HEK293 (cell line): ENCODE results near the gene RGS14.

Source experiments
- CTCF ChIA-PET: fragments of 350-600 bp; formaldehyde crosslinking; extraction: SDS; loops from one replicate; lab custom pipeline; 2021; ENCODE audit warnings: antibody characterized with exemption; lab: Yijun Ruan, JAX
- POLR2A ChIA-PET: fragments of 300-600 bp; formaldehyde crosslinking; extraction: SDS; loops from one replicate; lab custom pipeline; 2020; ENCODE audit warnings: antibody characterized with exemption, inconsistent platforms; lab: Yijun Ruan, JAX
- H3K27ac ChIP-seq: fragments of 200-500 bp; sonication (Bioruptor generic); 2 replicates; pipeline ENCODE4 v1.5.1; 2014; ENCODE audit warnings: low read depth, low read length, control low read depth, inconsistent platforms; ENCODE audit errors: extremely low read depth
- H3K36me3 ChIP-seq, 2 experiments: fragments of 200-500 bp in 1 of 2; sonication (Bioruptor generic) in 1 of 2; 1 replicate in 1 of 2; 2 replicates in 1 of 2; pipeline ENCODE4 v1.5.1; 2014 to 2017; ENCODE audit warnings: inconsistent platforms in 2 of 2, low read length in 2 of 2; ENCODE audit not compliant: control insufficient read depth in 2 of 2, insufficient read depth in 1 of 2
- H3K4me1 ChIP-seq: fragments of 200-500 bp; sonication (Bioruptor generic); 2 replicates; pipeline ENCODE4 v1.5.1; 2014; ENCODE audit warnings: mild to moderate bottlenecking, low read length, inconsistent platforms; ENCODE audit not compliant: control insufficient read depth, insufficient read depth
- H3K4me3 ChIP-seq: 2 replicates; pipeline ENCODE4 v1.5.1; 2011; ENCODE audit warnings: low read depth, mild to moderate bottlenecking, control low read depth, low read length, moderate library complexity
- H3K9me3 ChIP-seq: fragments of 200-500 bp; sonication (Bioruptor generic); 2 replicates; pipeline ENCODE4 v1.5.1; 2014; ENCODE audit warnings: low read depth, low read length, inconsistent platforms; ENCODE audit not compliant: control insufficient read depth, insufficient read depth
- ELK4 ChIP-seq: IDR thresholded peaks from 2 replicates; pipeline ENCODE4 v1.6.1; 2011; ENCODE audit warnings: mild to moderate bottlenecking, low read depth, low read length, borderline replicate concordance
- GLIS1 ChIP-seq: fragments of 450-650 bp; formaldehyde crosslinking; IDR thresholded peaks from 2 replicates; pipeline ENCODE4 v1.5.1; 2016; ENCODE audit warnings: missing biosample characterization, missing genetic modification characterization
- GLIS2 ChIP-seq: fragments of 450-650 bp; formaldehyde crosslinking; IDR thresholded peaks from 2 replicates; pipeline ENCODE4 v1.5.1; 2016; ENCODE audit warnings: missing biosample characterization, missing genetic modification characterization
- PBX3 ChIP-seq: sonication (generic); formaldehyde crosslinking; IDR thresholded peaks from 2 replicates; pipeline ENCODE4 v1.8.1; 2022; ENCODE audit warnings: mild to moderate bottlenecking, moderate library complexity, missing genetic modification reagents
- PRDM6 ChIP-seq: fragments of 450-650 bp; formaldehyde crosslinking; IDR thresholded peaks from 2 replicates; pipeline ENCODE4 v1.5.1; 2017; ENCODE audit warnings: missing biosample characterization, missing genetic modification characterization
- SP2 ChIP-seq: fragments of 450-650 bp; formaldehyde crosslinking; IDR thresholded peaks from 2 replicates; pipeline ENCODE4 v1.5.1; 2016; ENCODE audit warnings: missing biosample characterization, missing genetic modification characterization
- SP3 ChIP-seq: fragments of 450-650 bp; formaldehyde crosslinking; IDR thresholded peaks from 2 replicates; pipeline ENCODE4 v1.5.1; 2016; ENCODE audit warnings: missing biosample characterization, missing genetic modification characterization
- TRIM28 ChIP-seq: IDR thresholded peaks from 2 replicates; pipeline ENCODE4 v1.6.1; 2011; ENCODE audit warnings: low read length, control low read depth, borderline replicate concordance
- ZBTB1 ChIP-seq: fragments of 450-650 bp; formaldehyde crosslinking; IDR thresholded peaks from 2 replicates; pipeline ENCODE4 v1.5.1; 2016; ENCODE audit warnings: missing biosample characterization, missing genetic modification characterization
- ZBTB11 ChIP-seq: fragments of 450-650 bp; formaldehyde crosslinking; conservative IDR thresholded peaks from 2 replicates; pipeline ENCODE4 v1.5.1; 2016; ENCODE audit warnings: low read depth, missing biosample characterization, missing genetic modification characterization
- ZBTB8A ChIP-seq: fragments of 450-650 bp; formaldehyde crosslinking; IDR thresholded peaks from 2 replicates; pipeline ENCODE4 v1.5.1; 2016; ENCODE audit warnings: missing biosample characterization, missing genetic modification characterization
- ZIC2 ChIP-seq: fragments of 450-650 bp; formaldehyde crosslinking; IDR thresholded peaks from 2 replicates; pipeline ENCODE4 v1.5.1; 2016; ENCODE audit warnings: missing biosample characterization, missing genetic modification characterization
- ZNF133 ChIP-seq: fragments of 450-650 bp; formaldehyde crosslinking; IDR thresholded peaks from 2 replicates; pipeline ENCODE4 v1.5.1; 2016; ENCODE audit warnings: missing biosample characterization, missing genetic modification characterization
- ZNF169 ChIP-seq: fragments of 450-650 bp; formaldehyde crosslinking; IDR thresholded peaks from 2 replicates; pipeline ENCODE4 v1.5.1; 2016; ENCODE audit warnings: missing biosample characterization, missing genetic modification characterization
- ZNF239 ChIP-seq: fragments of 450-650 bp; formaldehyde crosslinking; IDR thresholded peaks from 2 replicates; pipeline ENCODE4 v1.5.1; 2016; ENCODE audit warnings: missing biosample characterization, missing genetic modification characterization
- ZNF26 ChIP-seq: fragments of 450-650 bp; formaldehyde crosslinking; IDR thresholded peaks from 2 replicates; pipeline ENCODE4 v1.5.1; 2016; ENCODE audit warnings: missing biosample characterization, missing genetic modification characterization
- ZNF266 ChIP-seq: fragments of 450-650 bp; formaldehyde crosslinking; IDR thresholded peaks from 2 replicates; pipeline ENCODE4 v1.5.1; 2016; ENCODE audit warnings: missing biosample characterization, missing genetic modification characterization, low read depth
- ZNF366 ChIP-seq: fragments of 450-650 bp; formaldehyde crosslinking; conservative IDR thresholded peaks from 2 replicates; pipeline ENCODE4 v1.5.1; 2016; ENCODE audit warnings: missing biosample characterization, missing genetic modification characterization
- ZNF394 ChIP-seq: fragments of 450-650 bp; formaldehyde crosslinking; IDR thresholded peaks from 2 replicates; pipeline ENCODE4 v1.5.1; 2016; ENCODE audit warnings: missing biosample characterization, missing genetic modification characterization, mild to moderate bottlenecking, moderate library complexity, borderline replicate concordance
- ZNF433 ChIP-seq: fragments of 450-650 bp; formaldehyde crosslinking; IDR thresholded peaks from 2 replicates; pipeline ENCODE4 v1.5.1; 2016; ENCODE audit warnings: missing biosample characterization, missing genetic modification characterization, low read depth
- ZNF580 ChIP-seq: fragments of 450-650 bp; formaldehyde crosslinking; IDR thresholded peaks from 2 replicates; pipeline ENCODE4 v1.5.1; 2016; ENCODE audit warnings: missing biosample characterization, missing genetic modification characterization
- ZNF610 ChIP-seq: fragments of 450-650 bp; formaldehyde crosslinking; IDR thresholded peaks from 2 replicates; pipeline ENCODE4 v1.5.1; 2016; ENCODE audit warnings: missing biosample characterization, missing genetic modification characterization, borderline replicate concordance
- ZNF645 ChIP-seq: fragments of 450-650 bp; formaldehyde crosslinking; IDR thresholded peaks from 2 replicates; pipeline ENCODE4; 2016; ENCODE audit warnings: missing biosample characterization, missing genetic modification characterization
- ZNF660 ChIP-seq: fragments of 450-650 bp; IDR thresholded peaks from 2 replicates; pipeline ENCODE4 v1.5.1; 2018; ENCODE audit warnings: missing biosample characterization, mild to moderate bottlenecking, missing genetic modification characterization
- ZNF777 ChIP-seq: fragments of 450-650 bp; formaldehyde crosslinking; IDR thresholded peaks from 2 replicates; pipeline ENCODE4 v1.5.1; 2017; ENCODE audit warnings: missing biosample characterization, missing genetic modification characterization, borderline replicate concordance
- ZXDB ChIP-seq: fragments of 450-650 bp; formaldehyde crosslinking; IDR thresholded peaks from 2 replicates; pipeline ENCODE4 v1.5.1; 2016; ENCODE audit warnings: missing biosample characterization, missing genetic modification characterization

The RGS14 gene

GRCh38 chr5:177402271-177403043, 44.7 kb downstream of the RGS14 start:
- H3K36me3 ChIP-seq: no peaks in the 10 kb centered on the region
- peak overlapping the region; percentile 22 for H3K4me3 ChIP-seq
- H3K27ac ChIP-seq: peak overlapping the region; percentile 55; the same call in 1 of the 2 replicates
- no peaks in the 10 kb centered on the region for H3K4me1 ChIP-seq
- CTCF ChIA-PET: interaction anchor here (0.6 to 6.6 kb wide), 35 partner anchors 8 to 589 kb away, joined by 3 to 97 read pairs (median 4); partner anchors contain the start of genes GRK6, LMAN2 and SLC34A1
- POLR2A ChIA-PET: interaction anchor here (0.8 to 3.8 kb wide), 12 partner anchors 10 to 94 kb away, joined by 3 to 45 read pairs (median 6); partner anchors contain the start of genes GRK6 and PDLIM7
- H3K9me3 ChIP-seq: no peaks in the 10 kb centered on the region
- TF ChIP-seq ZNF366 (tag by site-specific recombination): peak; percentile 76
- TF ChIP-seq ZXDB (tag by site-specific recombination): peak; percentile 95
- peak; percentile 22; the same call in 1 of the 2 replicates for TF ChIP-seq GLIS2
- TF ChIP-seq ZNF133 (tag by site-specific recombination): no peak
- no peak for TF ChIP-seq ZNF239 (tag by site-specific recombination)
- peak; percentile 92 for TF ChIP-seq ZNF777 (tag by site-specific recombination)
- TF ChIP-seq ZNF433: no peak
- no peak for TF ChIP-seq ZNF645 (tag by site-specific recombination)
- TF ChIP-seq TRIM28: 0 out of 2 replicates have a peak, but pooled peaks have one; percentile 42
- 0 out of 2 replicates have a peak, but pooled peaks have one; percentile 24 for TF ChIP-seq ZNF610
- TF ChIP-seq ZBTB1 (tag by site-specific recombination): no peak
- TF ChIP-seq SP3 (tag by site-specific recombination): peak; percentile 79
- TF ChIP-seq ELK4: no peak
- no peak for TF ChIP-seq ZNF26 (tag by site-specific recombination)
- no peak for TF ChIP-seq PRDM6 (tag by site-specific recombination)
- 0 out of 2 replicates have a peak, but pooled peaks have one; percentile 1 for TF ChIP-seq ZNF580 (tag by site-specific recombination)
- TF ChIP-seq ZNF169 (tag by site-specific recombination): no peak
- peak; percentile 42; the same call in 1 of the 2 replicates for TF ChIP-seq GLIS1 (tag by site-specific recombination)
- TF ChIP-seq ZNF660 (tag by site-specific recombination): 0 out of 2 replicates have a peak, but pooled peaks have one; percentile 38
- peak; percentile 95 for TF ChIP-seq ZBTB11
- peak; percentile 41; the same call in 1 of the 2 replicates for TF ChIP-seq ZIC2 (tag by site-specific recombination)
- TF ChIP-seq ZNF266 (tag by site-specific recombination): no peak
- TF ChIP-seq ZNF394 (tag by site-specific recombination): 0 out of 2 replicates have a peak, but pooled peaks have one; percentile 53
- 0 out of 2 replicates have a peak, but pooled peaks have one; percentile 72 for TF ChIP-seq PBX3 (CRISPR knock-in tag)
- peak; percentile 95 for TF ChIP-seq ZBTB8A (tag by site-specific recombination)
- TF ChIP-seq SP2 (tag by site-specific recombination): peak; percentile 78
